ENCODE data around the gene VPS54. TPM values are rescaled to one million over a fixed set of nuclear protein-coding genes. Genes with fewer than 3 reads are reported as not detected.

The VPS54 gene
- total RNA-seq, 1 donor from 2014 or later, result 15.6 TPM

DNA sequence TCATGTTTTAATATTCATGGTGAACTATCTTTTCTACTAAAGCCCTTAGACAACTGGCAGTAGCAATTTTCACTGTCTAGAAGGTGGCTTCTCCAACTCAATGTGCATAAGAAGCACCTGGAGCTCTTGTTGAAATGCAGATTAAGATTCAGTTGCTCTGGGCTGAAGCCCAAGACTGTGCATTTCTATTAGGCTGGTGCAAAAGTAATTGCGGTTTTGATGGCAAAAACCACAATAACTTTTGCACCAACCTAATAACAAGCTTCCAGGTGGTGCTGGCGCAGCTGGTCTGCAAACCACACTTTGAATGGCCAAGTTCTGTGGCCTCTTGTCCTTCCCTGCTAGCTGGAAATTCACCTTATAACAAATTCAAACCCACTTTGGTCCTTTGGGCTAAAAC lies 26.7 kb upstream of the VPS54 start:
- no peak overlapping the region for H3K27ac Mint-ChIP-seq
- intact Hi-C loops (cut with micrococcal nuclease), result loop anchor here (5.0 kb wide), 1 partner anchor 516 kb away; no protein-coding TSS in a partner anchor
- no peaks in the 10 kb centered on the region for H3K9me3 Mint-ChIP-seq
- no peaks in the 10 kb centered on the region for H3K27me3 Mint-ChIP-seq
- no peak overlapping the region for H3K4me3 Mint-ChIP-seq
- no peak for DNase-seq
- H3K36me3 Mint-ChIP-seq (ENCODE audit: low read depth), result no peaks in the 10 kb centered on the region
- peaks cover 10% of the 10 kb centered on the region for H3K4me1 Mint-ChIP-seq

DNA sequence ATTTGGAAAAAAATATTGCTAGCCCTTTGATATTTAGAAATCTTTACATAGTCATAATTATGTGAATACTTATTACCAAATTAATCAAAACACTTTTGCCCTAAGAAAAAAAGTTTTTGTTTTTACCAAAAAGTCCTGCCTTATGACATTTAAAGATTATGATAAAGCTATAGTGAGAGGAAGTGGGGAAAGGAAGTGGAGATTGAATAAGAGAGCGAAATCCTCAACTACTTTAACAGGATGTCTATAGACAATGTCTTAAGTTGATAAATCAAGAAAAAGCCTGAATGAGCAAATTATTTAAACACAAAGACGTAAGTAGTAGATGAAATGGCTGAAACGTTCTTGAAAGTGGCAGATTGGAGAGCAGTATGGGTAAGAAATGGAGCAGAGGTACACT lies 20.9 kb upstream of the VPS54 start:
- no peaks in the 10 kb centered on the region for H3K27me3 Mint-ChIP-seq
- H3K4me3 Mint-ChIP-seq, result peak overlapping the region; percentile 16
- H3K36me3 Mint-ChIP-seq (ENCODE audit: low read depth), result no peaks in the 10 kb centered on the region
- H3K9me3 Mint-ChIP-seq, result no peaks in the 10 kb centered on the region
- no peak for DNase-seq
- peak overlapping the region; percentile 23 for H3K27ac Mint-ChIP-seq
- intact Hi-C loops (cut with micrococcal nuclease), result no loop called here
- peaks cover 24% of the 10 kb centered on the region for H3K4me1 Mint-ChIP-seq

DNA sequence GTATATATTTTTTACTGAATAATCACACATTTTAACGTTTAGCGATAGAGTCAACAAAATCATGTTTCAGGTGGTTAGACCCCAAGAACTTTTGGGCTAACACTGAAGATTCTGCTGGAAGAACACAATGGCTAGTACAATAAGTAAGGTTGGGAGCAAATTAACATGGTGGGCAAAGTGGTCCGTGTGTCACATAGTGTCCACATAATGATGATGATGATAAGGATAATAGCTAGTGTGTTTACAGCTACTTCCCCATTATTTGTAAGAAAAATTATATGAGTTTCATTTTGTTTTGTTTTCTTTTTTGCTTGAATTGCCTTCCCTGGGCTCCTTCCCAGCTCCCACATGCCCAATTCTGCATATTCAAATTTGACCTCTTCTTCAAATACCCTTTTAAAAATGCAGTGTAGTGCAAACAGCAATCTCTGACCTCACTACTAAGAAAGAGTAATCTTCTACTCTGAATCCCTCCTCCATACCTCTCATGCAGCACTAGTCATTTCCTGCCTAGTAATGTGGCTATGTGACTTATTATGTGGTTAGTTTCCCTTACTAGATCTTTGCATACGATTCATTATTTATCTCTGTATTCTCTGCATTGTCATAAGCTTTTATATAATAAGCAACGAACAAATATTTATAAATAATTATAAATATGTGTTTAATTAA lies 16.9 kb upstream of the VPS54 start:
- H3K4me3 Mint-ChIP-seq, result peak overlapping the region; percentile 22
- H3K36me3 Mint-ChIP-seq (ENCODE audit: low read depth), result peaks cover 11% of the 10 kb centered on the region
- no peaks in the 10 kb centered on the region for H3K27me3 Mint-ChIP-seq
- H3K27ac Mint-ChIP-seq, result peak overlapping the region; percentile 76
- DNase-seq, result peak; percentile 82
- intact Hi-C loops (cut with micrococcal nuclease), result loop anchor here (1.0 to 10.0 kb wide), 3 partner anchors 290 to 949 kb away; partner anchors contain the start of gene SLC1A4
- peaks cover 42% of the 10 kb centered on the region for H3K4me1 Mint-ChIP-seq
- H3K9me3 Mint-ChIP-seq, result peaks cover 18% of the 10 kb centered on the region

DNA sequence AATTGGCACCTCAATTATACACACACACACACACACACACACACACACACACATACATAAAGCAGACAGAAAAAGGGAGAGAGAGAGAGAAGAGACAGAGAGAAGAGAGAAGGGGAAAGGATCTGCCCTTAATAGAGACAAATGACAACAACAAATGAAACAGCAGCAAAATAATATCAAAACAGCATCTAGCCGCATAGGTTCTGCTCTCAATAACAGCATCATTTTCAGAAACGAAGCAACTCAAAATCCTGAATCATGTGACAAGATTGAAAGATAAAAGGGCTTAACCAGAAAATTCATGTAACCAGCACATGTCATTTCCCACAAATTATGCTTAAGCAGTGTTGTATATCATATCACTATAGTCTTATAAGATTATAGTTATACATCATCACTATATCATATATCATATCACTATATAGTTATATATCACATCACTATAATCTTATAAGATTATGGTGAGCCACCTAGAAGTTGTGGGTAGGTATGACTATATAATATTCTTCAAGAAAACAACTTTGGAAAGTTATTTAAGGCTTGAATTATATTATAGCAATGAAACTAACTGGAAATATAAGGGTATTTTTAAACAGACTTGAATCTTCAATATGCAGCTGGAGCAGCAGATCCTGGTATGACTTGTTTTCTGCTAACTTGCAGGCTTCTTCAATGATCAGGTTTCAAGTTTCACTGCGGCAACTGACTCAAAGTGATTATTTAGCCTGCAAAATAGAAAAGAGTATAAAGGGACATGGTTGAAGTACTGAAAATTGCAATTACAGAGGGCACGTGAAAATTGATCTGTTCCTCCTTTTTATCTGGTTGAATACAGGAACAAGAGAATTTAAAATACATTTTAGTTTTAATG lies 16.1 kb upstream of the VPS54 start:
- peak; percentile 71 for DNase-seq
- peaks cover 42% of the 10 kb centered on the region for H3K4me1 Mint-ChIP-seq
- intact Hi-C loops (cut with micrococcal nuclease), result loop anchor here (1.0 to 10.0 kb wide), 10 partner anchors 15 to 949 kb away; partner anchors contain the start of gene SLC1A4
- peak overlapping the region; percentile 76 for H3K27ac Mint-ChIP-seq
- H3K27me3 Mint-ChIP-seq, result no peaks in the 10 kb centered on the region
- peaks cover 22% of the 10 kb centered on the region for H3K9me3 Mint-ChIP-seq
- peak overlapping the region; percentile 23 for H3K4me3 Mint-ChIP-seq
- peaks cover 11% of the 10 kb centered on the region for H3K36me3 Mint-ChIP-seq (ENCODE audit: low read depth)

DNA sequence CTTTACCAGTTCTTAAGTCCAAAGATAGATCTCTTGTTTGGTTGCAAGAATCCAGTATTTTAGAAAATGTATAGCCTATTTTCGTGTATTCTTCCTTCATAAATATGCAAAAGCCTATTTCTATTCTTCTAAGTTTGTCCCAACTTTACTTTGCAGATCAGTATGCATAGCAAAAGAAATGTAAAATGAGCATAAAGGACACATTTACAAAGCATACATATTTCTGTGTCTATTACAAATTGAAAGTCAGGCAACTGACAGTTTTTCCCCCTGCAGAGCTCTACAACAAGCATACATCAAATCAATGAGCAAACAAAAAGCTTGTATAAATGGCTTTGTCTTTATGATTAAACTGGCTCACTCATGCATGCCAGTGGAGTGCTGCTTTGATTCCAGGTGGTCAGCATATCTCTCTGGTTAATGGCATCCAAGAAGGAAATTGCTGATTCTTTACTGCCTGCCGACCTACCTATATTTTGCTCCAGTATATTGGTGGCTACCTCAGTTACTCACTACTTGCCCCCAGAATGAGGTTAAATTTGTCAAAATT lies 10.0 kb upstream of the VPS54 start:
- peaks cover 8% of the 10 kb centered on the region for H3K27me3 Mint-ChIP-seq
- intact Hi-C loops (cut with micrococcal nuclease), result no loop called here
- H3K4me1 Mint-ChIP-seq, result peaks cover 23% of the 10 kb centered on the region
- no peak for DNase-seq
- no peak overlapping the region for H3K27ac Mint-ChIP-seq
- peaks cover 5% of the 10 kb centered on the region for H3K36me3 Mint-ChIP-seq (ENCODE audit: low read depth)
- H3K4me3 Mint-ChIP-seq, result no peak overlapping the region
- H3K9me3 Mint-ChIP-seq, result peaks cover 23% of the 10 kb centered on the region

DNA sequence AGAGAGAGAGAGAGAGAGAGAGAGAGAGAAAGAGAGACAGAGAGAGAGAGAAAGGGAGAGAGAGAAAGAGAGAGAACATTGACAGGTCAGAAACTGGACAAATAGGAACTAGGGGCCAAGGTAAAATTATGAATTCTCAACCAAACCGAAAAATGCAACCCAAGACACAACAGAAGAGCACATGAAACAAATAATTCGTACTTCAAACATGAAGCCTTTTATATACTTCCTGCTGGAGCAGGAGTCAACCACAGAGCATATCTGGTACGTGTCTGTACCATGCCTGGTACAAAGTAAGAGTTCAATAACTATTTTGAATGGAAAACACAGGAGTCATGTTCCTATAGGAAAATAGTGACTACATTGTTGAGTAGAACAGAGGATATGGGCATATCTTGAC lies 6.5 kb upstream of the VPS54 start:
- Mint-ChIP-seq H3K4me1 (peaks cover 21% of the 10 kb centered on the region), H3K27me3 (peaks cover 8% of the 10 kb centered on the region), H3K9me3 (peaks cover 8% of the 10 kb centered on the region), H3K4me3 (peak overlapping the region; percentile 42), H3K36me3 (ENCODE audit: low read depth) (no peaks in the 10 kb centered on the region), H3K27ac (peak overlapping the region; percentile 18)
- intact Hi-C loops (cut with micrococcal nuclease), result no loop called here
- DNase-seq, result no peak

DNA sequence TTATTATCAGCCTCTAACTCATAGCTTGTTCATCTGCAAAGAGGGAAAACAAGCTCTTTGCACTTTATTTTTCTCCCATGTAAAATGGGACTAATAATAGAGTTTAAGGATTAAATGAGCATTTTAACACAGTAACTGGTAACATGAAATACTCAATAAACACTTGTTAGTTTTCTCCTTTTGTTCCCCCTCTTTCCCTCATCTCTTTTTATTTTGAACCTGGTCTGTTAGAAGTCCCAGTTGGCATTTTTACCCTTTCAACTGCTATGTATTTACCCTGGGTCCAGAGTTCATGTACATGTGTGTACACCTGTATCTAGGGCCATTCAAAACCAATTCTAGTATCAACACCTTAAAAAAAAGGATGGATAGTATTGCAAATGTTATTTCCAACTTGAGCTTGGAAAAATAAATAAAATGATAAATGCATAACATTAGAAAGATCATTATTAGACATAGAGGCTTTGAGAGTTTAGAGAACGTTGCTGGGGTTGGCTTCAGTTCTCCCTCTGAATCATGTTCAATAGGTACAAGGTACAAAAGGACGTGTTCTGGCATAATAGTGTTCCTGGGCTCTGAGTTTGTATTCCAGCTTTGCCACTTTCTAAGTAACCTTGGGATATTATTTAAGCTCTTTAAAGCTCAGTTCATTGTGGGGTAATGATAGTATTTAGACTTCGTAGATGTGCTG lies 5.2 kb upstream of the VPS54 start:
- peaks cover 31% of the 10 kb centered on the region for H3K4me1 Mint-ChIP-seq
- intact Hi-C loops (cut with micrococcal nuclease), result no loop called here
- H3K4me3 Mint-ChIP-seq, result no peak overlapping the region
- H3K36me3 Mint-ChIP-seq (ENCODE audit: low read depth), result peaks cover 2% of the 10 kb centered on the region
- no peaks in the 10 kb centered on the region for H3K9me3 Mint-ChIP-seq
- no peak for DNase-seq
- H3K27me3 Mint-ChIP-seq, result peaks cover under 1% of the 10 kb centered on the region
- H3K27ac Mint-ChIP-seq, result no peak overlapping the region

DNA sequence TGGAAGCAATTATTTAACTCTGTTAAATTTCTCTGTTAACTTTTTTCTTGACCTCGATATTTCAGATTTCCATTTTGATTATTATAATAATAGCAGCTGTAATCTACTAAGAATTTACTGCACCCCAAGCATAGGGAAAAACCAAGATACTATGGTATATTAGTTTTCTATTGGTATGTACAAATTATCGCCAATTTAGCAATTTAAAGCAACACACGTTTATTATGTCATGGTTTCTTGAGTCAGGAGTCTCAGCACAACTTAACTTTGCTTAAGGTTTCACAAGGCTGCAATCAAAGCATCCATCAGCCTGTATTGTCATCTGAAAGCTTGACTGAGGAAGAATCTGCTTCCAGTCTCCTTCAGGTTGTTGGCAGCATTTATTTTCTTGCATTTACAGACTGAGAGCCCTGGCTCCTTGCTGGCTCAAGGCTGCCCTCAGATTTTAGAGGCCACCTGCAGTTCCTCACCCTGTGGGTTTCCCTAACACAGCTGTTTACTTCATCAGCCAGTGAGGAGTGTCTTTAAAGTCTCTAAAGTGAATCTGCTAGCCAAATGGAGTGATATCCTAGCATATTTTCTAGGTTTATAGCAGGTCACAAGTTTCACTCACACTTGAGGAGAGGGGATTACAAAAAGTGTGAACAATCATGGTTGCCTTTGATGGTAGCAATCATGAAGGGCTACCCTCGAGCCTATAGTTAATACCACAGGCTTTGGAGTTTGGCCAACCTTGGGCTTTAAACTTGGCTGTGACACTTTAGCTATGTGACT lies 4.4 kb upstream of the VPS54 start:
- intact Hi-C loops (cut with micrococcal nuclease), result no loop called here
- DNase-seq, result no peak
- no peak overlapping the region for H3K4me3 Mint-ChIP-seq
- peaks cover 2% of the 10 kb centered on the region for H3K36me3 Mint-ChIP-seq (ENCODE audit: low read depth)
- H3K9me3 Mint-ChIP-seq, result no peaks in the 10 kb centered on the region
- H3K4me1 Mint-ChIP-seq, result peaks cover 32% of the 10 kb centered on the region
- no peak overlapping the region for H3K27ac Mint-ChIP-seq
- no peaks in the 10 kb centered on the region for H3K27me3 Mint-ChIP-seq

DNA sequence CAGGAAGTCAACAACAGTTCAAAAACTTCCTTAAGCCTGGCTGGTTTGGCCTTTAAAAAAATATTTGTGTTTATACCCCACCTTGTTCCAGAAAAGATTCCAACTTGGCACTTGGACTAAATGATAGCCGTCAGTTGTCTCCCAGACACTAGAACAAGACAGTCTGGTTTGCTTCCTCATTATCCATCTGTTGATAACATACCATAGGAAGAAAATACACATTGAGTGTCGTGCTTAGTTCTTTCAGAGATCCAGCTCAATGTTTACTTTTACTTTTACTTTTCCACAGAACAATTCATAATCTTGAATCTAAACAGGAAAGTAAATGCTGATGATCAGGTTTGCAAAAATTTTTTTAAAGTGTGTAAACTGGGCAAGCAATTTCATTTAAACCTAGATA lies 2.4 kb upstream of the VPS54 start:
- peaks cover 34% of the 10 kb centered on the region for H3K4me1 Mint-ChIP-seq
- H3K27me3 Mint-ChIP-seq, result no peaks in the 10 kb centered on the region
- peak overlapping the region; percentile 67 for H3K4me3 Mint-ChIP-seq
- no peaks in the 10 kb centered on the region for H3K9me3 Mint-ChIP-seq
- intact Hi-C loops (cut with micrococcal nuclease), result no loop called here
- DNase-seq, result no peak
- peak overlapping the region; percentile 51 for H3K27ac Mint-ChIP-seq
- H3K36me3 Mint-ChIP-seq (ENCODE audit: low read depth), result peaks cover 5% of the 10 kb centered on the region

DNA sequence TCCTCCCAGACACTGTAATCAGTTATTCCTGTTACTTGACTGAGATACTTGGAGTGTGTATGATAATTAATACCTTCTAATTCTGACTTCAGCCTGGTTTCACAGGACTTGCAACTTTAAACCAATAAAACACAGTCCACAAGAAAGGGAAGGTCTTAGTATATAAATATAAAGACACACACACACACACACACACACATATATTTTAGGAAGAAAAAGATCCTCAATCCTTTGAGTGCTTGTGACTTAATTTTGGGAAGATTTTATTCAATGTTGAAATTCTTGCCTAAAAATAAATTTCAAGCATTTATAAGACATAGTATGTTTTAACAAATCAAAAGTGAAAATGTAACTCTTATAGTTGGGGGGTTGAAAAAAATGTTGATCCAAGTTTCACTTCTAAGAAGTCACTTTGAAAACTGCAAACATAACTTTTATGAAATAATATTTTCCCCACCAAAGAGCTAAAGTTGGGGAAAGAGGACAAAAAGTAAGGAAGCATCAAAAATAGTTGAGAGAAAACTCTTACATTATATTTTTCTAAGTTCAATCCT lies 824 bp upstream of the VPS54 start:
- intact Hi-C loops (cut with micrococcal nuclease), result loop anchor here (1.0 to 10.0 kb wide), 3 partner anchors 15 to 135 kb away; no protein-coding TSS in a partner anchor
- H3K27me3 Mint-ChIP-seq, result no peaks in the 10 kb centered on the region
- peak overlapping the region; percentile 95 for H3K27ac Mint-ChIP-seq
- H3K36me3 Mint-ChIP-seq (ENCODE audit: low read depth), result peaks cover 14% of the 10 kb centered on the region
- DNase-seq, result no peak
- H3K4me3 Mint-ChIP-seq, result peak overlapping the region; percentile 87
- peaks cover 36% of the 10 kb centered on the region for H3K4me1 Mint-ChIP-seq
- peaks cover 3% of the 10 kb centered on the region for H3K9me3 Mint-ChIP-seq

DNA sequence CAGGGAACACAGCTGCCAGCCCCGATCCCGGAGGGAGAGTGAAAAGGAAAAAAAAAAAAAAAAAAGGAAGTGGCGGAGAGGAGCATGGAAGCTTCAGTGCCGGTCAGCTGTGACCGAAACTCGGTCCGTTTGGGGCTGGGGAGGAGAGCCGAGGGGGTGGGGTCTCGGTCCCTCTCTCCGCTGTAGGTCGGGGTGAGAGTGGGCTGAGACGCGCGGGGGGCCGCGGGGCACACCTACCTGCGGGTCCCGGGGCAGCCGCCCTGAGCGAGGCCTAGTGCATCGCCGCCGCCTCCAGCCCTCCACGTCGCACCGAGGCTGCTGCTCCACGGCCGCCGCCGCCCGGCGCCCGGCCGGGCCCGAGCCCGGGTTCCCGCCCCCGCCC lies 536 bp downstream of the VPS54 start:
- H3K4me1 Mint-ChIP-seq, result peaks cover 36% of the 10 kb centered on the region
- DNase-seq, result no peak
- H3K27ac Mint-ChIP-seq, result peak overlapping the region; percentile 99
- H3K27me3 Mint-ChIP-seq, result no peaks in the 10 kb centered on the region
- H3K9me3 Mint-ChIP-seq, result peaks cover 3% of the 10 kb centered on the region
- intact Hi-C loops (cut with micrococcal nuclease), result loop anchor here (5.0 to 10.0 kb wide), 2 partner anchors 41 to 134 kb away; no protein-coding TSS in a partner anchor
- peaks cover 14% of the 10 kb centered on the region for H3K36me3 Mint-ChIP-seq (ENCODE audit: low read depth)
- peak overlapping the region; percentile 99 for H3K4me3 Mint-ChIP-seq

DNA sequence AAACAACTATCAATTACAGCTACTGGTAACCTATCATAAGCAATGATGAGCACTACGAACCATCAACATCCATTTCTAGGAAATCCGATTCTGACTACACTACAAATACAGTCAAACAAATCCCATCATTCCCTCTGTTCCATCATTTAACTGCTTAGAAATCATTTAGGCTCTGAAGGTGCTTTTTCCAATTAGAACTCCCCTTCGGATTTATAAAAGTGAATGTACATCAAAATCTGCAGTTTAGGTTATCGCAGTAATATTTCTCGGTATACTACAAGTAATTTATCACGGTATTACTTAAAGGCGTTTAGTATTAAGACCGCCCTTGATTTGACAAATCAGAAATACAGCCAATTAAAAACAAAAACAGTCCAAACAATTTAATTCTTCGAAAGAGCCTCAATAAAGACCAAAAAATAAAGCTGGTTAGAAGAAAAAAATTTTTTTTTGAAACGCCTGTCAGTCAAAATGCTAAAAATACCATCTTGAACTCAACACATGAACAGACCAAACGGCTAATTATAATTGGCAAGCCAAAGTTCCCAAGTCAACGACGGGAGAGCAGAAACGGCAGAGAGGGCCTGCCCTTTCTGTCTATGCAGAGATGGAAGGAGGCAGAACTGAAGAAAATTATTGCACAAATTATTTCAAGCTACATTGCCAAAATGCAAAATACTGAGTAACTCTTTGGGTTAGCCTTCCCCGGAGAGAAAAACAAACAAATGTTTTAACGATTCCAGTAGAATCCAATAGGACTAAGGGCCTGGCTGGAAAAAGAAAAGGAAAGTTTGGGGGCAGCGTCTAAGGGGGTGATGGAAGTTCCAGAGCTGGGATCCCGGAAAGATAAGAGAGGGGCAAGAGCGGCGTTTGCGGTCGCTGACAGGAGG lies 1.2 kb downstream of the VPS54 start:
- Mint-ChIP-seq H3K9me3 (peaks cover 3% of the 10 kb centered on the region), H3K27ac (peak overlapping the region; percentile 99), H3K36me3 (ENCODE audit: low read depth) (peaks cover 15% of the 10 kb centered on the region), H3K27me3 (no peaks in the 10 kb centered on the region), H3K4me3 (peak overlapping the region; percentile 99), H3K4me1 (peaks cover 38% of the 10 kb centered on the region)
- intact Hi-C loops (cut with micrococcal nuclease), result loop anchor here (5.0 to 10.0 kb wide), 2 partner anchors 41 to 133 kb away; no protein-coding TSS in a partner anchor
- DNase-seq, result peak; percentile 64
